Activated T-cell treated with anti-CD3 and anti-CD28 coated beads, Interleukin-2, amount 50 U/mL, for 72 hours (primary cell): ENCODE data around the gene TENM4. TPM values are rescaled to one million over a fixed set of nuclear protein-coding genes. Genes with fewer than 3 reads are reported as not detected.
"Not testable (repeated sequence)": the region's sequence is repeated elsewhere in the genome, so short reads cannot be mapped to it uniquely, and the experiment has no call there.

ENCODE experiments used
- ATAC-seq, 2 donors: fragments of 150-1000 bp; cut with Tn5 transposase; replicated peaks in 1 of 2; 2 replicates each; pipeline ENCODE4 v1.10.0; 2021; ENCODE audit warnings: moderate library complexity in 2 of 2, mild to moderate bottlenecking in 1 of 2
- DNase-seq, 2 donors: peaks; one replicate each; pipeline ENCODE4 v3.0.0; 2021 to 2022; ENCODE audit warnings: mixed read lengths in 1 of 2
- H3K27ac Mint-ChIP-seq: one replicate; pipeline ENCODE4 v1.8.0; 2022; ENCODE audit warnings: mild to moderate bottlenecking, moderate library complexity, mixed read lengths
- H3K27me3 Mint-ChIP-seq: one replicate; pipeline ENCODE4 v1.8.0; 2022; ENCODE audit warnings: low read depth, mixed read lengths
- H3K36me3 Mint-ChIP-seq, 2 donors: one replicate each; pipeline ENCODE4 v1.8.0; 2022; ENCODE audit warnings: mixed read lengths in 2 of 2, mild to moderate bottlenecking in 1 of 2; ENCODE audit not compliant: insufficient read depth in 2 of 2
- H3K4me1 Mint-ChIP-seq: one replicate; pipeline ENCODE4 v1.8.0; 2022; ENCODE audit warnings: low read depth, mixed read lengths
- H3K4me3 Mint-ChIP-seq, 2 donors: one replicate each; pipeline ENCODE4 v1.8.0; 2022; ENCODE audit warnings: mild to moderate bottlenecking in 2 of 2, mixed read lengths in 2 of 2, moderate library complexity in 2 of 2
- H3K9me3 Mint-ChIP-seq, 2 donors: one replicate each; pipeline ENCODE4 v1.8.0; 2022; ENCODE audit warnings: mixed read lengths in 2 of 2
- total RNA-seq, 2 donors: library from RNA; stranded (reverse); gene quantifications; one replicate each; pipeline ENCODE4 v1.2.3, GENCODE V29; 2022

TENM4 gene
- total RNA-seq, 2 donors from 2014 or later, result 0.21 TPM; not detected in 1

DNA sequence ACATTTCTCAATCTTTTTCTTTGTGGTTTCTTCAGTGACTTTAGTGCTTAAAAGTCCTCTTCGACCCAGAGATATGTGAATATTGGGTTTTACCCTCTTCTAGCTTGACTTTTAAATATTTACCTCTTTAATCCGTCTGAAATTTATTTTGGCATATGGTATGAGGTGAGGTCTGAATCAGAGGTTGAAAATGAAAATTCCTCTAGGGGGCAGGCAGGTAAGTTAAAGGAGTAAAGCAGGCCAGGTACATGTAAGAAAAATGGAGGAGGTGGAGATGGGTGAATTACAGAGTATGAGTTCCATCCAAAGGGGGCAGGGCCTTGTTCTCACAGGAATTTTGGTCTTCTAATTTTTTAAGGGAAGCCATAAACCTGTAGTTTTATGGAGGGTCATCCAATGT, 602.4 kb downstream of the TENM4 start:
- DNase-seq, result no peak
- H3K4me1 Mint-ChIP-seq, result no peaks in the 10 kb centered on the region
- H3K27ac Mint-ChIP-seq, result no peak overlapping the region
- no peak overlapping the region for H3K4me3 Mint-ChIP-seq
- H3K36me3 Mint-ChIP-seq, result no peaks in the 10 kb centered on the region
- ATAC-seq, result no peak
- H3K27me3 Mint-ChIP-seq, result peaks cover 21% of the 10 kb centered on the region
- H3K9me3 Mint-ChIP-seq, result no peaks in the 10 kb centered on the region

DNA sequence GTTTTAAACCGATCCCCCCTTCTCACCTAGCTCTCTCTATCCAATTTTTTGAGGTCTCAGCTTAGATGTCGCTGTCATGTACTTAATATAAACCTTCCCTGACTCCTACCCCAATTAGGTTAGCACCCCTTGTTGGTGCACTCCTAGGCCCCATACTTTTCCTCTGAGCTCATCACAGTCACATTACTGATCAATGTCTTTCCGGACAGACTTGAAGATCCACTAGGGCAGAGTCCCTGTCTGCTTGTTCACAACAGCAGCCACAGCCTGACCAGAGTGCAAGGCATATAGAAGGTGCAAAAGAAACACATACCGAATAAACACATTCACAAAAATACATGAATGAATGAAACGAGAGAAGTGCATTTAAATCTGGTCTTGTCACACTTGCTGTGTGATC, 605.2 kb downstream of the TENM4 start:
- no peak overlapping the region for H3K4me3 Mint-ChIP-seq
- DNase-seq (no peak), ATAC-seq (no peak)
- H3K27ac Mint-ChIP-seq, result no peak overlapping the region
- no peaks in the 10 kb centered on the region for H3K9me3 Mint-ChIP-seq
- H3K36me3 Mint-ChIP-seq, result no peaks in the 10 kb centered on the region
- H3K27me3 Mint-ChIP-seq, result peaks cover 5% of the 10 kb centered on the region
- no peaks in the 10 kb centered on the region for H3K4me1 Mint-ChIP-seq

DNA sequence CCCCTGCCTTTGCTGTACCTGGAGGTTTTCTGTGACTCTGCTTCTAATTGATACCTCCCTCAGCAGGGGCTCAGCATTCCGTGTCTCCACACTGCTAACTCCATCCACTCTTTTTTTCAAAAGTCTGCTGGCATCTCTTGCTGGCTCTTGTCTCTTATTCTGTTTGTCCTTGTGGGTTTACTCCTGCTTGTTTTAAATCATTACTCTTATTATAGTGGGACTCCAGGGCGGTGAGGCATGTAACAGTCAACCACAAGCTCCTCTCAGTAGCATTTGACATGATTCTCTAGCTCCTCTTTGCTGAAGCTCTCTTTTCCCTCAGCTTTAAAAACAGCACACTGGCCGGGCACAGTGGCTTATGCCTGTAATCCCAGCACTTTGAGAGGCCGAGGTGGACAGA, 605.9 kb downstream of the TENM4 start:
- ATAC-seq (no peak), DNase-seq (no peak)
- H3K4me3 Mint-ChIP-seq, result no peak overlapping the region
- peaks cover 5% of the 10 kb centered on the region for H3K27me3 Mint-ChIP-seq
- H3K9me3 Mint-ChIP-seq, result no peaks in the 10 kb centered on the region
- H3K27ac Mint-ChIP-seq, result no peak overlapping the region
- H3K36me3 Mint-ChIP-seq, result no peaks in the 10 kb centered on the region
- no peaks in the 10 kb centered on the region for H3K4me1 Mint-ChIP-seq

DNA sequence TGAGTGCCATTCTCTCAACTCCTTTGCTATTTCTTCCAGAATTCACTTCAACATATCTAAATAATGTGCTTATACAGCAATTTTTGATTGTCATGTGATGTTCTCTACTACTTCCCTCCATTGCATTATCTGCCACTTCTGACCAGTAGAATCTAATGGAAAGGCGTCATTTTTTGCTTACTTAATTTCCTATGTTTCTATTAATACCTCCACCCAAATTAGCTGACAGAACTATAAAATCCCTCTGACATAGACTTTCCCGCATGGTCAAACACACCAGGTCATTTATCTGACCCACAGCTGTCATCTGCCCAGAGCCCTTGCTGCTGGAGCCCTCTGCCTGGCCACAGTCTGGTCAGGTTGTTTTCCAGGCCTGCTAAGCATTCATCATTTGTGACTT, 607.6 kb downstream of the TENM4 start:
- H3K9me3 Mint-ChIP-seq, result no peaks in the 10 kb centered on the region
- H3K27ac Mint-ChIP-seq, result no peak overlapping the region
- no peaks in the 10 kb centered on the region for H3K36me3 Mint-ChIP-seq
- no peak for DNase-seq
- H3K27me3 Mint-ChIP-seq, result peaks cover 5% of the 10 kb centered on the region
- H3K4me1 Mint-ChIP-seq, result no peaks in the 10 kb centered on the region
- no peak overlapping the region for H3K4me3 Mint-ChIP-seq
- no peak for ATAC-seq

DNA sequence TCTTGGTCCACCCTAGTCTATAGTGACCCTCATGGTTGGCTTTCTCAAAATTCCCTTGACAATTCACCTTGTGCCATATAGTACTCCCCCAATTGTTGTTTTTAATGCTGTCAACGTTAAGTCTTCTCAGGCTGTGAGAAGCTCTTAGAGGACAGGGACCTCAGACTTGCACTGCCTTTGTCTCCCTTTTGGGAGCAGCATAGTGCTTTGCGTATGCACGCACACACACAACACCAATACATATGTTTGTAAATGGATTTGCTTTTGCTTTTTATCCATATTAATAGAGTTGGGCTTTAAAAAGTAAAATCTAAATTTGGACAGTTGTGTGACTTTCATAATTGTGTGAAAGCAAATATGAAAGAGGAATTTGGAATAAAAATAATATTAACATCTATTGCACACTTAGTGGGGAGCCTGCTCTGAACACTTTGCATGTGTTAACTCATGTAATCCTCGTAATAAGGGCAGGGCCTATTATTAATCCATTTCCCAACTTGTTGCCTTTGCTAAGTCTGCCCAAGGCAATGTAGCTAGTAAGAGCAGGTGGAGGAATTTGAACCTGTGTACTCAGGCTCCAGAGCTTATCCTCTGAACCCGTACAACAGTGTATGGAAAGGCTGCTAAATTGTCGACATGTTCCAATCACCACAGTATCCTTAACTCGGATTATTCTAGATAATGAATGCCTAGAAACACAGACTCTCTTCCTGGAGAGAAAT, 608.4 kb downstream of the TENM4 start:
- no peak for ATAC-seq
- Mint-ChIP-seq H3K27me3 (peaks cover 5% of the 10 kb centered on the region), H3K36me3 (no peaks in the 10 kb centered on the region)

DNA sequence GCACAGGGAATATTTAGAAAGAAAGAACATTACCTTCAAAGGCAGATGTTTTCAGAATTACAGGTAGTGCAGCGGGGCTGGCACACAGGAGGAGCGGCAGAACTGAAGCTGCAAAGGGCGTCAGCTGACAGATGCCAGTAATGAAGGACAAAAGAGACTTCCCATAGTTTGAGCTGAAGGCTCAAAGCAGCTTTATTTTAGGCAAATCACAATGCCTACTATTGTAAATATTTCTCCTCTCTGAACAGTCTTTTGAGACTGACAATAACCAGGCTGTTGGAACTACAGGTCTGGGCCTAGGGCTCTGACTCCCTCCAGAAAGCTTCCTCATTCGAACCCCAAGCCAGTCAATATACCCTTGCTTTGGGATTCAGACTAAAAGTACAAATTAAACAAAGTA, 609.3 kb downstream of the TENM4 start:
- peaks cover 5% of the 10 kb centered on the region for H3K27me3 Mint-ChIP-seq
- DNase-seq (no peak), ATAC-seq (no peak)
- H3K9me3 Mint-ChIP-seq, result no peaks in the 10 kb centered on the region
- no peaks in the 10 kb centered on the region for H3K36me3 Mint-ChIP-seq
- H3K4me1 Mint-ChIP-seq, result no peaks in the 10 kb centered on the region
- H3K4me3 Mint-ChIP-seq, result no peak overlapping the region
- H3K27ac Mint-ChIP-seq, result no peak overlapping the region

More for the DNA sequence above, 608.4 kb downstream of the TENM4 start:
- Mint-ChIP-seq H3K4me1 (no peaks in the 10 kb centered on the region), H3K27ac (no peak overlapping the region), H3K4me3 (no peak overlapping the region), H3K9me3 (no peaks in the 10 kb centered on the region)
- no peak for DNase-seq

DNA sequence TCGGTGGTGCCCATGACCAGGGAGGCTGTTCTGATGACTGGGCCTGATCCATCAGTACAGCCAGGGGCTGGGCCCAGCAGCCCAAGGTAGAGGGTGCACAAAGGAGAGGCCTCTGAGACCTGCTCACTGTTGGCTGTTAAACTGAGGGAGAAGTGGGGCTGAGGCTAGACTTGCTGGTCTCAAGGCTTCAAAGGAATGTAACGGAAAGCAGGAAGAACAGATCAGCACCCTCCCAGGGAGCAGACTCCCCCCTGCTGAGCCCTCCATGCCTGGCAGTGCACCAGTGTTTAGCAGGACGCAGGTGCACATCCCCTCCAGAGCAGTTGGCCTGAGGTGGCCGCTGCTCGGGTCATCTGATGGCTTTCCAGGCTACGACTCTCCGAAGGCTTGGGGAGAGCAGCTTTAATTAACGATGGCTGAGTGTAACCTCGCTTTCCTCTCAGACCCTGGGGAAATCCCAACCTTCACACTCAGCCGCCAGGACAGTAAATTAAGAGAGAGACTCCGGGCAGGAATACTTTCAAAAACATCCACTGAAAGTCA, 610.5 kb downstream of the TENM4 start:
- no peak overlapping the region for H3K4me3 Mint-ChIP-seq
- ATAC-seq, result no peak
- no peak for DNase-seq
- no peaks in the 10 kb centered on the region for H3K36me3 Mint-ChIP-seq
- no peak overlapping the region for H3K27ac Mint-ChIP-seq
- peaks cover 5% of the 10 kb centered on the region for H3K27me3 Mint-ChIP-seq
- no peaks in the 10 kb centered on the region for H3K9me3 Mint-ChIP-seq
- H3K4me1 Mint-ChIP-seq, result no peaks in the 10 kb centered on the region

DNA sequence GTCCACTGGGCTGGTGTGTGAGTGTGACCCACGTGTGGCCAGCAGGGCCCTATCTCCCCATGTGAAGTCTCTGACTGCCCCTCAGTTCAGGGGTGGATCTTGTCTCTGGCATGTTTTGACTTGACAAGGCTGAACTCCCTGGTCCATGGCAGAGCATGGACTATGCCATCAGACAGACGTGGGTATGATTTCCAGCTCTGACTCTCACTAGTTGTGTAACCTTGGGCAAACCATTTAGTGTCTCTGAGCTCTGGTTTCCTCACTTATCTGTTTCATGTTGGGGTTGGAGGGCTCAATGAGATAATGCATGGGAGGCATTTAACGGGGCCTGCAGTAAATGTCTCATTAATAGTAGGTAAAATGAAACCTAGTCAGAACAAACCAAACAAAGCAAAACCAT, 611.7 kb downstream of the TENM4 start:
- ATAC-seq (no peak), DNase-seq (no peak)
- Mint-ChIP-seq H3K27me3 (no peaks in the 10 kb centered on the region), H3K4me1 (no peaks in the 10 kb centered on the region), H3K9me3 (no peaks in the 10 kb centered on the region), H3K27ac (no peak overlapping the region), H3K4me3 (no peak overlapping the region), H3K36me3 (no peaks in the 10 kb centered on the region)

DNA sequence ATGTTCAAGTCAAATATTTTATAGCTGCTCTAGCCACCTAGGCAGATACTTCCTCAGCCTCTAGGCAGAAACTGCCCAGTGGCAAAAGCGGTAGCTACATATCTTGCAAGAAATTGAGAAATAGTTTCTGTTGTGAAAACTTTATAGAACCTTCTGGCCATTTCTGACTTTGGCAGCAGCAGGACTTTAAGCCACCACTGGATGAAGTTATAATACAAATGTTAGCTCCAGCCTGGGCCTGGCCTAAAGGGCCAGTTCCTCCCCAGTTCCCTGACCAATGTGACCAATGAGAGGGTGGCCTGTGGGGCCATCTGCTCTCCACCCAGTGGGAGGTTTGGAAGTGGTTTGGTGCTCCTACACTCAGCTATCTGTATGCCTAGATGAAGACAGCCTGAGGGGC, 612.2 kb downstream of the TENM4 start:
- no peak overlapping the region for H3K4me3 Mint-ChIP-seq
- ATAC-seq (no peak), DNase-seq (no peak)
- H3K27me3 Mint-ChIP-seq, result no peaks in the 10 kb centered on the region
- H3K27ac Mint-ChIP-seq, result no peak overlapping the region
- no peaks in the 10 kb centered on the region for H3K9me3 Mint-ChIP-seq
- H3K4me1 Mint-ChIP-seq, result no peaks in the 10 kb centered on the region
- no peaks in the 10 kb centered on the region for H3K36me3 Mint-ChIP-seq

DNA sequence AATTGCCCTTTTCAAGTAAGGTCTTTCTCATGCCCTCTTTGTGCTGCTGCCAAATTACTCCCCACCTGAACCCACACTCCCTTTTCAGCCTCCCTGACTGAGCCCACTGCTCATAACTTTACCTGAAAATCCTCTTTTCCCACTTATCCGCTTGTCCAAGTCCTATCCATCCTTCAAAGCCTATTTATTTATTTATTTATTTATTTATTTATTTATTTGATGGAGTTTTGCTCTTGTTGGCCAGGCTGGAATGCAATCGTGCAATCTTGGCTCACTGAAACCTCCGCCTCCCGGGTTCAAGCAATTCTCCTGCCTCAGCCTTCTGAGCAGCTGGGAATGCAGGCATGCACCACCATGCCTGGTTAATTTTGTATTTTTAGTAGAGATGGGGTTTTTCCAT, 613.5 kb downstream of the TENM4 start:
- not testable (repeated sequence) for H3K4me3 Mint-ChIP-seq, H3K36me3 Mint-ChIP-seq, H3K4me1 Mint-ChIP-seq, H3K27ac Mint-ChIP-seq, DNase-seq, ATAC-seq, H3K27me3 Mint-ChIP-seq, H3K9me3 Mint-ChIP-seq

DNA sequence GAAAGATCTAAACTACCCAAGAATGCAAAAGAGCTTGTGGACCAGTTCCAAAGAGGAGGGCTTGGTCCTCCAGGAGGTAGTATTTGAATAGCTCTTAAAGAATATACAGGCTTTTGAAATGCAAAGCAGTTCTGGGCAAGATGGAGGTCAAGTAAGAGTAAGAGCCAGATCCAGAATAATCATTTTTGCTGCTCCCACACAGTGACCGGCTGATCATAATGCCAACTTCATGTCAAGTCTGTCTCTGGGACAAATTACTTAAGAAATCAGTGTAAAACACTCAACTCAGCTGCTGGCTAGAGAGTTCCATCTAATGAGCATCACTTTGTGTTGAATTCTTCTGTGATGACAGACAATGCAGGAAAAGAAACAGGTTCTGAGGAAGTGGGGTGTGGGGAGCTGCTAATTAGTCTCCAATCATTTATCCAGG, 615.2 kb downstream of the TENM4 start:
- ATAC-seq (no peak), DNase-seq (no peak)
- Mint-ChIP-seq H3K4me1 (no peaks in the 10 kb centered on the region), H3K9me3 (no peaks in the 10 kb centered on the region), H3K36me3 (no peaks in the 10 kb centered on the region), H3K27me3 (no peaks in the 10 kb centered on the region), H3K4me3 (no peak overlapping the region), H3K27ac (no peak overlapping the region)

DNA sequence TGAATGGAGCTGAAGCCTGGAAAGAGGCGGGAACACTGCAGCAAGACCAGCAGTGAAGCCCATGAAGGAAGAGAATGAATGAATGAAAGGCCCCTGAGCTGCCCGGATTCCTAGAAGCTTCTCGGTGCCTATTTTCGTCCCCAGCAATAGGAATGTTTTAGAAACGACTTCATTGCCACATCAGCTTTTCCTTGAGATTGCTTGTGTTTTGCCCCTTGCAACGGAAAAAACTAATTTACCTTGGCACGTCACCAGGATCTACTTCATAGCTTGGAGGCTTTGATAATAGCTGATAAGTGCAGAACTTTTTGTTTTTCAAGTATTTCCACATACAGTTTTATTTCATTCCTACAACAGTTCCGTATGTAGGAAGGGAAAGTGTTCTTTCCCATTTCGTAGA, 617.2 kb downstream of the TENM4 start:
- ATAC-seq (no peak), DNase-seq (no peak)
- no peaks in the 10 kb centered on the region for H3K4me1 Mint-ChIP-seq
- H3K4me3 Mint-ChIP-seq, result no peak overlapping the region
- no peak overlapping the region for H3K27ac Mint-ChIP-seq
- peaks cover 6% of the 10 kb centered on the region for H3K27me3 Mint-ChIP-seq
- no peaks in the 10 kb centered on the region for H3K36me3 Mint-ChIP-seq
- H3K9me3 Mint-ChIP-seq, result no peaks in the 10 kb centered on the region

DNA sequence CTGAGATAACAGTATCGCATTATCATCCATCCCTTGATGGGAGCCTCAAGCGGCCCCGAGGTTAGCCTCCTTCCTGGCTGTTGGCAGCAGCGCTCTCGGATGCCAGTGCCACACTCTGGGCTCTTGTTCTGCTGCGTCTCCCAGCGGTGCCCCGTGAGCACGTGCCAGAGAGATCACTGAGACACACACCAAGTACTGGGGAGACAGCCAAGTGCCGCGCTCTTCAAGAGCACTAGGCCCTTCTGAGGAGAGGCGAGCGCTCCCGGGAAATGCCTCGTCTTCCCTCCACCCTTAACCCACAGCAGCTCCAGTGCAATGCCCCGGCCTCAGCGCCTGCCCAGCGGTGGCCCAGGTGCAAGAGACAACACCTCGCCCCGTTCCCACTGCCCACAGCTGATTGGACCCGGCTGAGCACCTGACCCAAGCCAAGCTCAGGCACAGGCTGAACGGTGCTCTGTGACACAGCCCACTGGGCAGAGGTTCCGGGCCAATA, 617.9 kb downstream of the TENM4 start:
- Mint-ChIP-seq H3K36me3 (no peaks in the 10 kb centered on the region), H3K4me3 (no peak overlapping the region), H3K9me3 (no peaks in the 10 kb centered on the region), H3K27ac (no peak overlapping the region), H3K4me1 (no peaks in the 10 kb centered on the region), H3K27me3 (peaks cover 6% of the 10 kb centered on the region)
- ATAC-seq, result no peak
- no peak for DNase-seq
